NCI-H460 (cell line): Measurements from ENCODE around the gene HEY2. TPM values are rescaled to one million over a fixed set of nuclear protein-coding genes. Genes with fewer than 3 reads are reported as not detected.
"Not testable (repeated sequence)": the region's sequence is repeated elsewhere in the genome, so short reads cannot be mapped to it uniquely, and the experiment has no call there.

Experiments
- DNase-seq: peaks from one replicate; pipeline ENCODE4 v3.0.0-alpha.2; 2016; ENCODE audit warnings: low read depth; ENCODE audit errors: extremely low read depth
- total RNA-seq: library from RNA; depleted of rRNA; stranded (reverse); fragments of >200 nt; shearing (Covaris generic); gene quantifications from 2 replicates; pipeline ENCODE4 v1.2.3, GENCODE V29; 2014

HEY2 gene
- total RNA-seq, 1 experiment from 2014 or later = not detected

GRCh38 chr6:125765944-125766343 is 16.5 kb downstream of the HEY2 start:
- DNase-seq = no peak

GRCh38 chr6:125766641-125767040 is 17.2 kb downstream of the HEY2 start:
- no peak for DNase-seq

- no peak for DNase-seq
These were observed 19.8 kb downstream of the HEY2 start for GRCh38 chr6:125769147-125769783.

GRCh38 chr6:125773387-125774341 is 24.2 kb downstream of the HEY2 start:
- no peak for DNase-seq

- not testable (repeated sequence) for DNase-seq
These were observed 26.8 kb downstream of the HEY2 start for GRCh38 chr6:125776107-125776826.

GRCh38 chr6:125779924-125780539 is 30.6 kb downstream of the HEY2 start:
- peak; percentile 88 for DNase-seq

- peak; percentile 88 for DNase-seq
These were observed 31.3 kb downstream of the HEY2 start for GRCh38 chr6:125780540-125781313.

- DNase-seq = no peak
These were observed 32.0 kb downstream of the HEY2 start for GRCh38 chr6:125781314-125781868.

- DNase-seq = no peak
These were observed 34.9 kb downstream of the HEY2 start for GRCh38 chr6:125784365-125784764.

- DNase-seq = no peak
These were observed 38.4 kb downstream of the HEY2 start for GRCh38 chr6:125787791-125788190.

GRCh38 chr6:125789167-125789566 is 39.7 kb downstream of the HEY2 start:
- no peak for DNase-seq

GRCh38 chr6:125789576-125790357 is 40.3 kb downstream of the HEY2 start:
- peak; percentile 33 for DNase-seq

GRCh38 chr6:125790358-125791150 is 41.1 kb downstream of the HEY2 start, which contains the start of gene NCOA7:
Gene NCOA7, plus strand, starts transcription at chr6:125790960. Its CDS starts 24,395 bp downstream, at chr6:125815355.
- DNase-seq = peak; percentile 36

- DNase-seq = no peak
These were observed 41.9 kb downstream of the HEY2 start for GRCh38 chr6:125791151-125791819.

- DNase-seq = no peak
These were observed 42.4 kb downstream of the HEY2 start for GRCh38 chr6:125791820-125792165.

GRCh38 chr6:125792172-125792571 is 42.7 kb downstream of the HEY2 start:
- no peak for DNase-seq

GRCh38 chr6:125792680-125793079 is 43.2 kb downstream of the HEY2 start:
- no peak for DNase-seq
